ENCODE measurements around the gene NAA35.

- TF ChIP-seq DPF2 (IDR thresholded peaks at IDR 0.05) (no peak), CBX1 (IDR thresholded peaks at IDR 0.05; ENCODE audit: low read depth) (no peak), CTCF (IDR thresholded peaks at IDR 0.05 in 2 of 3, conservative IDR thresholded peaks at IDR 0.05 in 1 of 3; ENCODE audit: insufficient read depth in 2 of 3, low read depth in 1 of 3, low read length in 3 of 3) (no peak), ERF (CRISPR knock-in tag; IDR thresholded peaks at IDR 0.05) (no peak), SNRNP70 (optimal IDR thresholded peaks at IDR 0.05; ENCODE audit: low read depth, low read length) (no peak), POLR2A (conservative IDR thresholded peaks at IDR 0.05) (no peak), ZSCAN29 (IDR thresholded peaks at IDR 0.05) (no peak), EZH2 (IDR thresholded peaks at IDR 0.05; ENCODE audit: borderline replicate concordance, low read depth, low read length) (no peak), RCOR1 (IDR thresholded peaks at IDR 0.05; ENCODE audit: borderline replicate concordance in 1 of 2, low read depth in 2 of 2, low read length in 2 of 2) (no peak), MEF2D (tag; conservative IDR thresholded peaks at IDR 0.05; ENCODE audit: low read depth) (no peak), BMI1 (IDR thresholded peaks at IDR 0.05; ENCODE audit: low read length) (no peak), TAF1 (IDR thresholded peaks at IDR 0.05; ENCODE audit: control insufficient read depth, extremely low read depth, insufficient read depth, low read length, severe bottlenecking) (no peak)
- TF ChIP-seq, protein P1, sequence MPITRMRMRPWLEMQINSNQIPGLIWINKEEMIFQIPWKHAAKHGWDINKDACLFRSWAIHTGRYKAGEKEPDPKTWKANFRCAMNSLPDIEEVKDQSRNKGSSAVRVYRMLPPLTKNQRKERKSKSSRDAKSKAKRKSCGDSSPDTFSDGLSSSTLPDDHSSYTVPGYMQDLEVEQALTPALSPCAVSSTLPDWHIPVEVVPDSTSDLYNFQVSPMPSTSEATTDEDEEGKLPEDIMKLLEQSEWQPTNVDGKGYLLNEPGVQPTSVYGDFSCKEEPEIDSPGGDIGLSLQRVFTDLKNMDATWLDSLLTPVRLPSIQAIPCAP (CRISPR knock-in tag; IDR thresholded peaks at IDR 0.05; ENCODE audit: borderline replicate concordance), result no peak
Observed at GRCh38 chr9:86027767-86028166, 86.8 kb downstream of the NAA35 start.
